NOMO-1 (cell line): ENCODE results near the gene CTSD.

Experiments used
- DNase-seq, 2 experiments: peaks; one replicate each; lab custom pipeline; 2025; ENCODE audit not compliant: unreplicated experiment in 2 of 2; lab: John Stamatoyannopoulos, UW

CTSD gene

DNA sequence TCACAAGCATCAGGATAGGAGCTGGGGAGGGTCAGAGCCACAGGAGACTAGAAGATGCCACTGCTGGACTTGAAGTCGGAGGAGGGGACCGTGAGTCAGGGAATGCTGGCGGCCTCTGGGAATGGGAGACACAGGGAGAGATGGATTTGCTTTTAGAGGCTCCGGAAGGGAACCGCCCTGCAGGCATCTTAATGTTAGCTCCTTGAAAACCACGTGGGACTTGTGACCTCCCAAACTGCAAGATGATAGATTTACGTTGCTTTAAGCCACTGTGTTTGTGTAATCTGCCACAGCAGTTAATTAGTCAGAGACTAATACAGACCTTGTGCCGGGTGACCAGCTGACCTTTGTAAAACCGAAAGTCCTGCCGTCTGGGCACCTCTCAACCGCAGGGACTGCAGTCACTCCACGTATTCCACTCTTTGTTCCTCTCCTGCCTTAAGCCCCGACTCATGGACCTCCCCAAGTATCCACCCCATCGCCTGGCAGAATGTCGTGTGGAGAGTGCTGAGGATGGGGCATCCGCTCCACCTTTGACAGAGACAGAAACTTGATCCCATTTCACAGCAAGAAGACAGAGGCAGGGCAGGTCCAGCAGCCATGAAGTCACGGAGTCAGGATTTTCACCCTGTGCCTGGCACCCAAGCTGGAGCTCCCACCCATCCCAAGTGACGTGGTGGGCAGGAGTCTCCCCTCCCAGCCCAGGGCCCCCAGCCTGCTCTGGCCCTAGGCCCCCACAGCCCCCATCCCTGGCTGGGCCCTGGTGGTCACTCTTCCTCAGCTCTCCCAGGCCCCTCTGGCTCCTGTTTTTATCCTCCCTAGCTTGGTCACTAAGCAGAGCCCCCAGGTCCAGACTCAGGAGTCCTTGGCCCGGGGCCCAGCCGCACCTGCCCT, 19.4 kb upstream of the CTSD start:
- DNase-seq = peak; percentile 81 to 94

DNA sequence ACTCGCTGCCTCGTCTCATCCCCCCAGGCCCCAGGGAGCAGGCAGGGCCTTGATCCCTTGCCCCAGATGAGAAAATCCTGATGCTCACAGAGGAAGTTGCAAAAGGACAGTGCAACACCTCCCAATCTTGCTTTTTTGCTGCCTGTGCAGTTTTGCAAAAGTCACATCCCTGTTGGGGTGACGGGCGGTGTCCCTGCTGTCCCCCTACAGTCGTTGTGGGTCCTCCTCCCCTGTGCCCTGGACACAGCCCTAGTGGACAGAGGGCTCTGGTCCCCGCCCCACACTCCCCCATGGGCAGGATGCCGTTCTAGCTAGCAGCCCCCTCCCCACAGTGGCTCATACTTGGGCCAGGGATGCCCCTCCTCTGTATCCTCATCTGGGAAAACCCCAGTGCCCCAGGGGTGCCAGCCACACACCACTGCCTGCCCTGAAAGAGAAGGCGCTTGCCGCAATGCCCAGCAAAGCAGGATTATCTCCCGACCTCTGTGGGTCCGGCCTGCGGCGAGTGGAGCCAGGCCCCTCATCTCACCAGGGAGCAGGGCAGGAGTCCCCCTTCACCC, 18.4 kb upstream of the CTSD start:
- DNase-seq = peak; percentile 35 to 66

DNA sequence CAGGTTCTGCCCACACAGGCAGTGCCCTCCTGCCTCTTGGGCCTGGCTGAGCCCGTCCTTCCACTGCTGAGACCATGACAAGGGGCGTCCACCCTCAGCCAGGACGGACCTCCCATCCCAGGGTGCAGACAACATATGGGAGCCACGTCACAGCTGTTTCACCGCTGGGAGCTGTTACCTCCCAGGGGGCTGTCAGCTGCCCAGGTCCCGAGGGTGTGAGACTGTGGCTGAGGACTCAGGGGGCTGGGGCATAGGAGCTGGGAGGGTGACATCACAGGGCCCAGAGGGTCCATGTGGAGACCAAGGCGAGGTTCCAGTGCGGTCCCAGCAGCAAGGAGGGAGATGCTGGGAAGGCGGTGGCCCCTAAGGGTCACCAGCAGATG, 17.9 kb upstream of the CTSD start:
- DNase-seq = no peak

DNA sequence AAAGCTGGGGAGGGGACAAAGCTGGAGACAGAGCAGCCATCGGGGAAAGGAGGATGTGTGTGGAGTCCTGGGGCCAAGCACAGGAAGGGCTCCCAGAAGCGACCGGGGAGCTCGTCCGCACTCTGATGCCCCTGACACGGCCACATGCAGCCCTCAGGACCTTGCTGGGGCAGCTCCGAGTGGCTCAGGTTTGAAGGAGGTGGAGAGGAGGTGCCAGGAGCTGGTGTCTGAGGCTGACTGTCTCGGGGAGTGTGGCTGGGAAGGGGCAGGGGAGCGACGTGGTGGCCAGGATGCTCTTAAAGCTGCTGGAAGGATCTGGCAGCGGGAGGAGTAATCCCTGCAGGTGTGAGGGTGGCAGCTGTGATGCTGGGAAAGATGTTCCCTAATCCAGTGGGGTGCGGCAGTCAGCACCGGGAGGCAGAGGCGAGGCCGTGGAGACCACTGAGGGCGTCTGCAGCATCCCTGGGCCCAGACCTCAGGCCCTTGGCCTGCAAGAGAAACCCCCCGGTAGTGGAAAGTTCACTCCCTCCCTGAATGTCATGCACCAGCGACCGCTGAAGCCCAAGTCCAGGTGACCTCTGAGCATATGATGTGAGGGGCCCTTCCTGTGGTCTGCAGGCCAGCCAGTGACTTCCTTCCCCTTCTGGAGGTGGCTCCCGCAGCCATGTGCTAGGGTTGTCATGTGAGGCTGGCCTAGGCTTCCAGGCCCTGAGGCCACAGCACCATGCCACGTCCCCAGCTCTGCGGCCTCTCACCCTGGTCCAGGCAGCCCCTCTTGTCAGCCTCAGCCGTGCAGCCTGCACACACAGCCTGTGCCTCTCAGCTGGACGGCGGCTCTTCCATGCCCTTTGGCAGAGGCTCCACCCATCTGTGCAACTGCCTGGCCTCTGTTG, 17.2 kb upstream of the CTSD start:
- DNase-seq = peak; percentile 77 to 80

DNA sequence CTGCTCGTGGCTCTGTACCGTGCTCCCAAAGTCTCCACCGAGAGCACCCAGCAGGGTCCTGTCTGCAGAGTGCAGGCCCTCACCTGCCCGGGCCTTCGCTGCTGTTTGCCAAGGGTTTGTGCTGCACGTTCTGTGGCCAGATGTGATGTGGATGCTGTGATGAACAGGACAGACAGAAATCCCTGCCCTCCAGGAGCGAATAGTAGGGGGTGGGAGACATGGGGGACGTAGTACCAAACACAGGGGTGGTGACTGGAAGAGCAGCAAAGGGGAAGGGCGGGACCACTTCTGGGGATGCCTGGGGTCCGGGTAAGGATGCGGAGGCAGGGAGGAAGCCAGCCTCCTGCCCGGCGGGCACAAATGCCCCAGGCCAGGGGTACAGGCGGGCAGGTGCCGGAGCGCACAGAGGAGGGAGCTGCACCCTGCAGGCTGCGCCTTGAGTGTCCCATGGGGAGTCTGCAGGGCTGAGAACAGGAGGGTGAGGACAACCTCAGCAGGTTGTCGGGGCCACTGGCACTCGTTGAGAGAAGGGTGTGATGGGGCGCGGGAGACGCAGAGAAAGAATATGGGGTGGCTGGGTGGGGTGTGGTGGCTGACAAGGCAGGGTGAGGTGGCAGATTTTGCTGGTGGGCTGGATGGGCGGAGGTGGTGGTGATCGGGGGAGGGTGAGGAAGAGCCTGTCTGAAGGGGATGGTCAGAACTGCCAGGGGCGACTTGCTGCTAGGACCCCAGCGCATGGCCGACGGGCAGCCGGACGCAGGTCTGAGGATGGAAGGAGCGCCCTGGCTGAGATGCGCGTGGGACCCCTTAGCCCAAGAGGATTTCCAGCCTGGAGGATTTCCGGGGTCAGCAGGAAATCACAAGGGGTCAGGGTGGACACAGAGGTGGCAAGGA, 16.3 kb upstream of the CTSD start:
- no peak for DNase-seq

DNA sequence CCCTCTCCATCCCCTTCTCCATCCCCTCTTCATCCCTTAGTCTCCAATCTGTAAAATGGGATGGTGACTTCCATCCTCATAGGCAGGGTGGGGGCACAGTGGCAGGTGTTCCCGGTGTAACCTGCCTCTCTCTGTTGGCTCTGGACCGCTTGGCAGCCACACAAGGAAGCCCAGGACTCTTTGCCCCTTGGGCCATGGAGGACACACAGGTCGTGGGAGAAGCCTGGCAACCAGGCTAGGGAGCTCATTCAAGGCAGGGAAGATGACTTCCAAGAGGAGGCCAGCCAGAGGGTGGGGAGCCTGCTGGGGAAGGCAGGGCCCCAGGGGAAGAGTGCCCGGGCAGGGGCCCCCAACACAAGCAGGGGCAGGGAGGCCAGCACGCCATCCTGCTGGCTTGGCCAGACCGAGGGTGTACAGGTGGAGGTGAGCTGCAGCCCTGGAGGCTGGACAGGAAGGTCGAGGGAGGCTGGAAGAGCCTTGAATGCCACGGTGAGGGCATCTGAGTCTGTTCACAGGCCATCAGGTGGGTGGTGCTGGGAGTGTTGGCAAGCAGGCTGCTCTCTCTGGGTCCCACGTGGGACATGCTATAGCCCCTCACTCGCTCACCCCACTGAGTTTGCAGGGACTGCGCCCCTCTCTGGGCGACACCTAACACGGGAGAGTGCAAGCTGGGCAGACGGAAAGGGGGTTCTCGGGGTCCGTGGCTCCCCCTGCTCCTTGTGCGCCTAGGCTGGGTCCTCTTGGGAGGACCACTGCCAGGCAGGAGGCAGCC, 15.5 kb upstream of the CTSD start:
- DNase-seq = no peak

DNA sequence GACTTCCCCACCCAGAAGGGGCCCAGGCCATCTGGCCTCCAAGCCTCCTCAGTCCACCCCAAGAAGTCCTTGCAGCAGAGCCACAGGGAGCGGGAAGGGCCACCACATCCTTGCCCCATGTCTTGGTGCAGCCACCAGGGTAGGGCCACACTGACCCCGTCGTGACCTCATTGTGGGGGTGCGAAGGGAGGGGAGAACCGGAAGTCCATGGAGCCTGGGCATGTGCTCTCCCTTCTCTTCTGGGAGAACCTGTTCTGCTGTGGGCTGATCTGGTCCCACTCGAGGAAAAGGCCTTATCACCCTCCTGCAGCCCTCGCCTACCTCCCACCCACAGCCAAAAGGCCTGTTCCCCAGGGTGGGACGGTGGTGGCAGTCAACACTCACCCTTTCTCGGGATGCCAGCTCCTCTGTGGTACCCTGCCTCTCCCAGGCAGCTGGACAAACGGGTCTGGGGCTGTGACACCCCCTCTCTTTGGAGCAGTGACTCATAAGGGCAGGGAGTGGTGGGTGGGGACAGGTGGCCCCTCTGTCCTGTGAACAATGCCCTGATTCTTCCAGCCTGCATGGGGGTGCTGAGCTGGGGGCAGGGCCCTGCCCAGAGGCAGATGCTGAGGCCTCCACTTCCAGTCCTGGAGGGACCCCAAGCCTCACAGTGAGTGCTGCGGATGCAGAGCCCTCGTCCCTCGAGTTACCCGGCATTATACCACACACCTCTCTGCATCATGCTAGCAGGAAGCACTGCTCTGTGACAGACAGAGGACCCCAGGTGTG, 14.6 kb upstream of the CTSD start:
- no peak for DNase-seq

DNA sequence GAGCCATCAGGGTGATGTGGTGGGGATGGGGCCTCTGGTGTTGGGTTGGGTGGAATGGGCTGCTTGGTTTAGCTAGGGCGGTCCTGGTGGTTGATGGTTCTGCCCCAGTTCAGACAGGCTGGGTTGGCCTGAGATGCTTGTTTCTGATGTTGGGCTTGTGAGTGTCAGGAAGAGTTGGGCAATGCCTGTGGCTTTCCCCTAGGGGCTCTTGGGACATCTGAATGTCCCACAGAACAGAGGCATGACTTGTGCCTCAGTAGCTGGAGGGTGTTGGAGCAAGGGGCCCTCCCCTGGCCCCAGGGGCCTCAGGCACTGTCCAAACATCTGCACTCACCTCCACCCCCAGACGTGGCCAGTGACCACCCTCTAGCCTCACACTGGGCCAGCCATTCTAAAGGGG, 14.0 kb upstream of the CTSD start:
- DNase-seq = peak; percentile 38 to 64

DNA sequence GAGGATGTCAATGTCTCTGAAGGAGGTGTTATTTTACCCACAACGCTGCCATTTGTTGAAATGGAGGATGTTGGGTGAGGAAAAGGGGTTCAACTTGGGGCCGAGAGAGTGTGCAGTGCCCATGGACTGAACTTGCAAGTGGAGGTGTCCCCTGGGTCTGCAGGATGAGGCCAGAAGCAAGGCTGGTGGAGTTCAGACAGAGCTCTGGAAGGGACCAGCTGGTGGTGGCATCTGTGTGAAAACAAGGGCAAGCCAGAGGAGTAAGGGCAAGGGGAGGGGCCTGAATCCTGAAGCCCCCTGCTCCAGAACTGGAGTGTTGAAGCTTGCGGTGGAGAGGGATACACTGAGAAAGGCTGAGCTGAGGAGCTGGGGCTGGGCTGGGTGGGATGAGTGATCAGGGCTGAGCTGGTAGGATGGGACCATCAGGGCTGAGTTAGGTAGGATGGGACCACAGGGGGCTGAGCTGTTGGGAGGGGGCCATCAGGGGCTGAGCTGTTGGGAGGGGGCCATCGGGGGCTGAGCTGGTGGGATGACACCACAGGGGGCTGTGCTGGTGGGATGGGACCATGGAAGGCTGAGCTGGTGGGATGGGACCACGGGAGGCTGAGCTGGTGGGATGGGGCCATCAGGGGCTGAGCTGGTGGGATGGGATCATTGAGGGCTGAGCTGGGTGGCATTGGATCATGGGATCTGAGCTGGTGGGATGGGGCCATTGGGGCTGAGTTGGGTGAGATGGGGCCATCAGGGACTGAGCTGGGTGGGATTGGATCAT, 13.4 kb upstream of the CTSD start:
- DNase-seq = no peak

DNA sequence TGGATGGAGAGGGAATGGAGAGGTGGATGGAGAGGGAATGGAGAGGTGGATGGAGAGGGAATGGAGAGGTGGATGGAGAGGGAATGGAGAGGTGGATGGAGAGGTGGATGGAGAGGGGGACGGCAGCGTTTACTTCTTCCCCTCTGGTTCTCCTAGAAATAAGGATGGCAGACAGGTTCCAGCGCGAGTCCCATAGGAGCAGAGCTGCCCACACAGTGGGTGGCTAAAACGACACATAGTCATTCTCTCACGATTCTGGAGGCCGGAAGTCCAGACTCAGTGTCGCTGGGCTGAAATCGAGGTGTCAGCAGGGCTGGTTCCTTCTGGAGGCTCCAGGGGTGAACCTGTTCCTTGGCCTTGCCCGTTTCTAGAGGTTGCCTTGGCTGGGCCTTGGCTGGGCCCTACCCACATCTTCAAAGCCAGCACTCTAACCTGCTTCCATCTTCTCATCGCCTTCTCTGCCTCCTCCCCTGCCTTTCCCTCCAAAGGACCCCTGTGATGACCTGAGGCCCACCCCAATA, 12.7 kb upstream of the CTSD start:
- no peak for DNase-seq

DNA sequence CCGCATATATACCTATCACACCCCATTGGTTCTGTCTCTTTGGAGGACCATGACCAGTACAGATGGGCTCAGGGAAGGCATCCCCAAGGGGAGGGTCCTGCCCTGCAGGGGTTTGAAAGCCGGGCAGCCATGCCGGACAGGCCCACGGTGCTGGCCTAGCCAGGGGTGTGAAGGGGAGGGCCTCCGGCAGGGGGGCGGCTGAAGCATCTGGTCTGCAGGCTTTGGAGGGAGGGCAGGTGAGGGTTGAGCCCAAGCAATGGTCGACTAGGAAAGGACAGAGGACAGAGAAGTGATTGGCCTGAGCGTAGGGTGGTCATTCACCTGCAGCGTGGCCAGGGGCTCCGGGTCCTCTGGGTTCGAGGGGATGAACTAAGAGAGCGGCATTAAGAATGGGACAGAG, 11.2 kb upstream of the CTSD start:
- no peak for DNase-seq

DNA sequence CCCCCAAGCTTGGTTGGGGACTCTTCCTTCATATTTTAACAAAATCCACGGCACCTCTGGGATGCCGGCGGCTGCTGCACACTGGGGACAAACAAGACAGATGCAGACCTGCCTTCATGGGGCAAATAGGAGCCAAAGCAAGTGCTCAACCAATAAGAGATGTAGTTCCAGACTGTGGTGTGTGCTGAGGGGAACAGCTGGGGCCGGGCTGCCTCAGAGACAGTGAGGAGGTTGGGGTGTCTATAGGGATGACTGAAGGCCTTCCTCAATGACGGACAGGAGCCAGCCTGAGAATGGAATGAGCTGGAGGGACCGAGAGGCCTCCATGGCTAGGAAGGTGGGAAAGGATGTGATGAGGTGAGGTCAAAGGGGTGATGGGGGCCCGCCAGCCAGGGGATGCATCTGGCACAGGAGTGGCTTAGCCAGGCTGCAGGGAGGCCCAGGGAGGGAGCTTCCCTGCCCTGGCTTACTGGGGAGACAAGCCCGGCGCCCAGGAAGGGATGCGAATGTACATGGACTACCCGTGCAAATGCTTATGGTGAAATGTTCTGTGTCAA, 10.3 kb upstream of the CTSD start:
- DNase-seq = no peak

DNA sequence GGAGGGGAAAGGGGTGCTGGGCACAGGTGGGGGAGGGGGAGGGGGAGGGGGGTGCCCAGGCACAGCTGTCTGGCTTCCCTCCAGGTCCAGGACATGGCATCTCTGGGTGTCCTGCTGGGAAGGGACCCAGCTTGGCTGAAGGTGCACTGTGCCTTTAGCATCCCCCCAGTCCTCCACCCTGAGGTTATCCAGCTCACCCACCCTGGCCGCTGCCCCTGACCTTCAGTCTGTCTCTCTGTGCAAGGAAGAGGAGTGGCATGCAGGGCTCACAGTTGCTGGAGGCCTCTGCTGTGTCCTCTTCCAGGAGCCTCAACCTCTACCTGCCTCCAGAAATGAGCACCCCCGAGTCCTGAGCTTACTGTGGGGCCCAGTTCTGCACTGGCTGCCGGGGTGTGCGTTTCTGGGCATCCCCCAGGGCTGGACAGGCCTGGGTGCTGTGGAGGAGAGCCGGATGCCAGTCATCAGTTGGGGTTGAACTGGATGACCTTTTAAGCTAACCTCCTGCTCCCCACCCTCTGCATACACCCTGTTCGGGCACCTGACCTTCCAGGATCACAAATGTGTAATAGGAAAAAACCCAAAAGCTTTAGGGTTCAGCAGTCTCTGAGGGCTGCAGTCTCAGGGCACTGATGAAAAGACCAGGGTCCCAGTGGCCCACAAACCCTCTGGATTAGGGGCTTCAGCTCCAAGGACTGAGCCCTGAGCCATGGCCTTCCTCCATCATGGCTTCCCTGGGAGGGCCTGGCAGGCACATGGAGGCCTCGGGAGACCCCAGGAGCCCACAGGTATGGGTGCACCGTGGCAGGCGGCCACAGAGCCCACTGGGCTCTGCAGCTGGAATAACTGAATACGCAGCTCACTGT, 9.6 kb upstream of the CTSD start:
- no peak for DNase-seq

DNA sequence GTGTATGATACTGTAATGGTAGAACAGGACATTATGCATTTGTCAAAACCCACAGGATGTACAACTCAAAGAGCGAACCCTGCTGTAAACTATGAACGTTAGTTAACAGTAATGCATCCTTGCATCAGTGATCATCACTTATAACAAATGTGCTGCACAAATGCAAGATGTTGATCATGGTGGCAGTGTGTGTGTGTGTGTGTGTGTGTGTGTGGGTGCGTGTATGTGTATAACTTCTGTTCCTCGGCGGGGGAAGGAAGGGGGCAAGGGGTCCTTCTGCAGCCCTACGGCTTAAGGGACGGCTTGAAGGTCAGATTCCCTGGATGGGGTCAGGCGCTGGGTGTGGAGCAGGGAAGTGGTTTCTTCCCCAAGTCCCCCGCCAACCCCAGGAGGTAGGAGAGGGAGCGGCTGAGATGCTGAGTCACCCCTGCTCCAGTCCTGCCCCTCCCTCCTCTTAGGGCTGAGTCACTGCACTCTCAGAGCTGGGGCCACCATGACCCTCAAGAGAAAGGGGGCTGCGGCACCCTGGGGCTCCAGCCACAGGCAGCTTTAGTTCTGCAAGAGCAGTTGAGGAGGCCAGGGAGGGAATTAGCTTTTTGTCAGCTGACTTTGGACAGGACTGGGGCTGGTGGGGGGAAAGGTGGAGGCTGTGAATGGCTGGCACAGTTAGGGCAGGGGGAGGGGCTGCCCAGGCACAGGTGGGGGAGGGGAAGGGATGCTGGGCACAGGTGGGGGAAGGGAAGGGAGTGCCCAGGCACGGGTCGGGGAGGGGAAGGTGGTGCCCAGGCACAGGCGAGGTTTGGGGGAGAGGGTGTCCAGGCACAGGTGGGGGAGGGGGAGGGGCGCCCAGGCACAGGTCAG, 8.8 kb upstream of the CTSD start:
- DNase-seq = peak; percentile 87 to 92

DNA sequence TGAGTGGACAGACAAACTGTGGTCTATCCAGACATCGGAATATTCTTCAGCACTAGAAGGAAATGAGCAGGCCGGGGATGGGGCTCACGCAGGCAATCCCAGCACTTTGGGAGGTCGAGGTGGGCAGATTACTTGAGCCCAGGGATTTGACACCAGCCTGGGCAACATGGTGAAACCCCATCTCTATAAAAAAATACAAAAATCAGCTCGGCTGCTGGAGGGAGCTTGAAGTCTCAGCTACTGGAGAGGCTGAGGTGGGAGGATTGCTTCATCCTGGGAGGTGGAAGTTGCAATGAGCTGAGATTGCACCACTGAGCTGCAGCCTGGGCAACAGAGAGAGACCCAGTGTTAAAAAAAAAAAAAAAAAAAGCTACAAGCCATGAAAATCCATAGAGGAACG, 8.0 kb upstream of the CTSD start:
- DNase-seq = peak in 1 of 2 experiments; percentile 87

DNA sequence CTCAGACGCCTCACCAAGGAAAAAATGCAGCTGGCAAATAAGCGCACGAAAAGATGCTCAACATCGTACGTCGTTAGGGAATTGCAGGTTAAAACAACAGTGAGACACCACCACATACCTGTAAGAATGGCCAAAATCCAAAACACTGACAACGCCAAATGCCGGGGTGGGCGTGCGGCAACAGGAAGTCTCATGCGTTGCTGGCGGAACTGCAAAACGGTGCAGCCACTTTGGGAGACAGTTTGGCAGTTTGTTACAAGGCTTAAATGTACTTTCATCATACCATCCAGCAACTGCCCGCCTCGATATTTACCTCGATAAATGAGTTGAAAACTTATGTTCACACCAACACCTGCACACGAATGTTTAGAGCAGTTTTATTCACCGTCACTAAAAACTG, 7.5 kb upstream of the CTSD start:
- peak; percentile 45 to 50 for DNase-seq
